HG03064 (cell line): ENCODE measurements around the gene NOP9.

Experiments
- ATAC-seq: cut with Tn5 transposase; IDR thresholded peaks from one replicate; pipeline ENCODE4 v1.9.1; 2021; ENCODE audit warnings: low read depth; ENCODE audit not compliant: unreplicated experiment

Gene NOP9, protein sequence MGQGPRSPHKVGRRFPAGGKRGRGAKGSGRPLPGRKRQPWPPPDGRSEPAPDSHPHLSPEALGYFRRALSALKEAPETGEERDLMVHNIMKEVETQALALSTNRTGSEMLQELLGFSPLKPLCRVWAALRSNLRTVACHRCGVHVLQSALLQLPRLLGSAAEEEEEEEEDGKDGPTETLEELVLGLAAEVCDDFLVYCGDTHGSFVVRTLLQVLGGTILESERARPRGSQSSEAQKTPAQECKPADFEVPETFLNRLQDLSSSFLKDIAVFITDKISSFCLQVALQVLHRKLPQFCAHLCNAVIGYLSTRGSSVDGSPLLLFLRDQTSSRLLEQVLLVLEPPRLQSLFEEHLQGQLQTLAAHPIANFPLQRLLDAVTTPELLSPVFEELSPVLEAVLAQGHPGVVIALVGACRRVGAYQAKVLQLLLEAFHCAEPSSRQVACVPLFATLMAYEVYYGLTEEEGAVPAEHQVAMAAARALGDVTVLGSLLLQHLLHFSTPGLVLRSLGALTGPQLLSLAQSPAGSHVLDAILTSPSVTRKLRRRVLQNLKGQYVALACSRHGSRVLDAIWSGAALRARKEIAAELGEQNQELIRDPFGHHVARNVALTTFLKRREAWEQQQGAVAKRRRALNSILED

DNA sequence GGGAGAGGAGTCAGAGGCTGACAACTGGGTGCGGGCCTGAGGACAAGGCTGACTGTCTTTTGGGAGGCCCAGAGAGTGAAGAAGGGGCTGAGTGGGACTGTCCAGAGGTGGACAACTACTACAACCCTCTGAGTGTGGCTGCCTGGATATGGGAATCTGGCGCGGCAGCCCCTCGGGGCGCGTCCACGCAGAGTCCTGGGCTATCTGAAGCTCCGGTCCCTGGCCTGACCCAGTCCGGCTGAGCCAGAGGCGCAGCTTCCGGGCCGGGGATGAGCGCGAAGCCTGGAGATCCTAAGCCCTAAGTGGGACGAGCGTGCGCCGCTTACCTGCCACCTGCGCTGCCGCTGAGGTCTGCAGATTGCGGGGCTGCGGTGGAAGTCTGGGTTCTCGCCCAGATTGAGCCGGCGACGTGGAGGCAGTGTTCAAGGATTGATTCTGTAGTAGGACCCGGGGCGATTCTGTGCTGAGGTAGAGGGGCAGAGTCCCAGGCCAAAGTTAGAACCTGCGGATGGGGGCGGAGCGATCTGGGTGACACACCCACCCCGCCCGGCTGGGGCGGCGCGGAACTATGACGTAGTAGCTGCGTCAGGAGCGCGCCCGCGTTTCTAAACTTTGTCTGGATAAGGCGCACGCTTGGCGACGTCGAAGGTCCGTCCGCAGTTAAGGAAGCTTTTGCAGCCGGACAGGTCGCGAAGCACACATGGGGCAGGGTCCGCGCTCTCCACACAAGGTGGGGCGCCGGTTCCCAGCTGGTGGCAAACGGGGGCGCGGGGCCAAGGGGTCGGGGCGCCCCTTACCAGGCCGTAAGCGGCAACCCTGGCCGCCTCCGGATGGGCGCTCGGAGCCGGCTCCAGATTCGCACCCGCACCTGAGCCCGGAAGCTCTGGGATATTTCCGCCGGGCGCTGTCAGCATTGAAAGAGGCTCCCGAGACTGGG is at the start of gene NOP9, which contains the start of gene DHRS1:
Gene NOP9 (plus strand): TSS at position 596 of the 937 bp plus-strand sequence. CDS start 105 bp downstream, at position 701.
Gene DHRS1 (minus strand): TSS at position 526 of the 937 bp plus-strand sequence. CDS start 674 bp downstream, outside the sequence.
- ATAC-seq, result peak; percentile 74

DNA sequence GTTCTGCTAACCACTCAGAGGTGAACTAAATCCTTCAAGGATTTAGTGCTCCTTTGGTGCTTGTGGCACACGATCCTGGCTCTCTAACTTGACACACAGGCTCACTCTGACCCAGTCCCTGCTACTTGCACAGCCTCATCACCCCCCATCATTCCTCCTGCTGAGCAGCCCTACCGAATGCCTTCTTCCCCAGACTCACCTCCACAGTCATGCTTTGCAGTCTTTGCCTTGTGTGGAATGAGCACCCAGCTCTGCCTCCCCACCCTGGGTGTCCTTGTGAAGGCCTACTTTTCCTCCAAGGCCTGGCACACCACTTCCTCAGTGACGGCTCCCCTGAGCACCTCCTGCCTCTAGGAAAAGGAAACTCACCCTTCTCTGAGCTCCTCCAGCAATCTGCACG is 49.3 kb upstream of the NOP9 start:
- no peak for ATAC-seq

DNA sequence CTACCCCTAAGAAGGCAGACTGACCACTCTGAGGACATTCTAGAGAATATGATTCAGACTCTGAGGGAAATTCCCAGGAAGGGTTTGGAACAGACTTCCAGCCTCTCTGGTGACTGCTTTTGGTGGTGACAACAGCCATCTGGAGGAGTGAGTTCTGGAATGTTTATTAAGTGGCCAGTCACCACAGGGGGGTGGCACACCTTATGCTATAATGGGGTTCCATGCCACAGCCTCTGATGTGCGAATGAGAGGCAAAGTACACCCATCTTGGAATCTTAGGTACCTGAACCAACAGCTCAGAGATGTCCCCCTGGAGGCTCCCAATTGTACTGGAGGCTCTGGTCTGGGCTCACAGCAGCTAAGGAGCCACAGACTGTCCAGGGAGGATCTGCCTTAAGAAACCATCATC is 47.8 kb upstream of the NOP9 start:
- no peak for ATAC-seq

DNA sequence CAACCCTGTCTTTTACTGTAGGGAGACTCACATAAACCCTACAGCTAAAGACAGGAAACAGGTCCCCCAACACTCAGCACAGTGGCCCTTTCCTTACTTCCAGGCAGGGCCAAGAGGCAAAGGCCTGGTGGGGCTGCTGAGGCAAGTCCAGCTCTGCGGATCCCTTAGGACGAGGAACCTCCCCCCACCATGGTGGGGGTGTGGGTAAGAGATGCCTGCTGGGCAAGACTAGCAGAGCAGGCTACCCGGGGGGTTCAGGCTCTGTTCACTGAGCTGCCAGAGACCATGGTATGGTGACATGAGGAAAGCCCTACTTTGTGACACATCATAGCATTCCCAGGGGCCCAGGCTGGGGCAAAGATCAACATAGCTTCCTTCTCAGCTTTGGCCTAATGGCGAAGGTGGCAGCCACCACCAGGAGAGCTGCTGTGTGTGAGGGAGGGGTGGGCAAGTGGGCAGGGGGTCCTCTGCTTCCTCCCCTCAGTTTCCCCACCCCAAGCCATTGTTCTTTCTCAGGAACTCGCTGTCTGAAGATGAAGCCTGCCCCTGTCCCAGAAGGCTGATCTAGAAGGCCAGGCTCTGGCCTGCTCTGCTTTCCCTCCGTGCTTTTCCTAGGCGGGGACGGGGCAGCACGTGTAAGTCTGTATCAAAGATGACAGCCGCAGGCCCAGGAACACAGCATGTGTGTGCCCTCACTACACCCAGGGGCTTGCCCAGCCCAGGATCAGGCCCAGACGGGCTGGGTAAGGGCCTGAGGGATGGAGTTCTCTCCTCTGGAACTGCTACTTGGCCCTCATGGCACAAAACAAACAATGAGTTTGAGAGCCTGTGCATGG is 47.1 kb upstream of the NOP9 start:
- ATAC-seq, result no peak

DNA sequence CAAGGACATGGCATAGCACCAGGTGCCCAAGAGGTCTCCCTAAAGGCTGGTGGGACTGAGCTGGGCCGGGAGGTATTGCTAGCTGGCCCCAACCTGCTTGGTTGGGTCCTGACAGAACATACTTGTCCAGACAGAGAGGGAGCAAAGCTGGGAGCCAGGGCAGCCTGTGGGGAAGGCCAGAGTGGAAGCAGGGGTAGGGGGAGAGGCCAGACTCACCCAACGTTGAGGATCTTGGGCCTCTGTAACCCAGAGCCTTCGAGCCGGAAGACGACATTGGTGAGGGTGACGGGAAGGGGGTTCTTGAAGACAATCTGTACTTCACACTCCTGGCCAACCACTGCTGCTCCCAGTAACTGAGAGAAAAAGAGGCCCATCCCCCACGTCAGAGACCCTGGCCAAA is 45.7 kb upstream of the NOP9 start:
- no peak for ATAC-seq

DNA sequence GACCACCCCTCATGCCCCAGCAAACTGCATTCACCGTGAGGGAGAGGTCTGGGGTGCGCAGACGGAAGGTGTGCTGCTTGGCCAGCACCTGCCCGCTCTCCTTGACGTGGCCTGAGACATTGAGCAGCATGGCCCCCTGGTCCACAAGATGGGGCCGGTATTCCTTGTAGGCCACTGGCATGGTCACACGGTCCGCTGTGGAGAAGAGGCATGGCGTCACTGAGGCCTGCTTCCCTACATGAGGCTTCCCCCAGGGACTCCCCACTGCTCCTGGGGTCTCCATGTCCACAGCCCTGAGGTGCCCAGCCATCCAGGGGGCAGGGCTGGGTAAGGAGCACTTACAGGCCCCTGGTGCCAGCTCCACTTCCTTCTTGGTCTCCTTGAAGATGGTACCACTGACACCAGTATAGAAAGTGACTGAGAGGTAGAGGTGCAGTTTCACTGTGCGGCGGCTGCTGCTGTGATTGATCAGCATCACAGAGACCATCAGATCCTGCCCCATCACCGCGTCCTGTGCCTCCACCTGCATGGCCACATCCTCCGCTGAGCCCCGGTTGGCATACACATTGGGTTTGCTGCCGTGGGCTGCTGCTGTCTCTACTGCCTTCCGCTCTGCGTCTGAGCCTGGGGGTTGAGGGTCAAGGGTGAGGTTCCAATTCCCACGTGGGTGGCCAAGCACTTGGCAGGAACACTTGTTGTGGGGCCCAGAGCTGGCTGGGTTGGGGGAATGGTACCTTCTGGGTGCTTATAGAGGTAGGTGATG is 44.8 kb upstream of the NOP9 start:
- ATAC-seq, result no peak

DNA sequence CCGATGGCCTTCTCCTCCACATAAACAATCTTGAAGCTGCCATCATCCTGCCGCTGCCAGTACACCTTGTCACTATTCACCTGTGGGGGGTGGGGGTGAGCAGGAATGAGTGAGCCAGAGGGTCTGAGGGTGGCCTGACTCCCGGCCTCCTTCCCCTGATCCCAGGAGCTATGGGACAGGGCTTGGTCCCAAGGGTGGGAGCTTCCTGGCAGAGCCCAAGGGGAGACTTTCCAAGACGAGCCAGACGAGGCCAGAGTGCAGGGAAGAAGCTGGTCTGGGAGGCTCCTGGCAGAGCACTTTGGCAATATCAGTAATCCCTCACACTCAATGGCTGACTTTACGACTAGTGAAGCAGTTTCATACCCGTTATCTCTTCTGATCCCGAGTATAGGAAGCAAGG is 44.2 kb upstream of the NOP9 start:
- no peak for ATAC-seq

DNA sequence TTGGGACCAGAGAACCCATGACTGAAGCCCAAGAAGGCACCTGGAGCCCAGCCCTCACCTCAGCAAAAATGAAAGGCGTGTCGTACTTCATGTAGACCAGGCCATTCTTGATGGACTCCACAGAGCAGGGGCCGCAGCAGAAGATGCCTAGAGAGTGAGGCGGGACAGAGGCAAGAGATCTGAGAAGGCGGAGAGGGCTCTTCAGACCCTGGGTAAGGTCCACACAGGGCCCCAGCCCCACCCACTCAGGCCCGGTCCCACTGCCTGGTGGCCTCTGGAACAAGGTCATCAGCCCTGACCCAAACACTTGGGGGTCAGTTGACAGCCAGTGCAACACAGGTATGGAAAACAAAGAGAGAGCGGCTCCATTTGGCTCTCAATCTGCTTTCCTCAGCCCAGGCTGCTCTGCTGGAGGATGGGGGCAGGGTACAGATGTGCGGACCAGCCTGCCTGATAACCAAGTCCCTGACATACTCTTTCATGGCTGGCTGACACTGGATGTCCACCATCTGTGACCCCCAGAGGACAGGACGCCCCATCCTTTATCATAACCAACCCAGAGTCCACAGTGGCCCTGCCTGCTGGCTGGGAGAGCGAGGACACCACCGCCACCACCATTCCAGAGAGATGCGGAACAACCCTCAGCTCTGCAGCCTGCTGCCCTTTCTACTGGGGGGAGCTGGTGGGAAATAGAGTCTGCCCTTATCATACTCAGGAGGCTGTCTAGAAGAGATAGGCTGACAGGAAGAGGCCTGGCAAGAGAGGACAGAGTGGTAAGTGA is 43.5 kb upstream of the NOP9 start:
- ATAC-seq, result no peak

DNA sequence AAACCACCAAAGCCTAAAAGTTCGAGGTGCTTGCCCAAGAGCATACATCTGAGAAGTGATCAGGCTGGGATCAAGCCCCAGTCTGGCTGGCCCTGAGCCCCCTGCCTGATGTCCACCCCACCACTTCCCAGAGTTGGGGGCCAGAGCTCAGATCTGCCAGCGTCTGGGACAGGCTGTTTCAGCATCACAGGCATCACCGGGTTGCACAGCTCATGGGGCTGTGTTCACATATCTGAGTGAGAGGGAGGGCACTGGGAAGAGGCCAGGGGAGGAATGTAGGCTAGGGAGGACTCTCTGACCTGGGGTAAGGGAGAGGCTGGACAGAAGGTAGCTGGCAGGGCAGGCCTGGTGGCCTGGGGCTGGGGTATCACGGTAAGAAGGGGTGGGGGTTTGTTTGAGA is 42.7 kb upstream of the NOP9 start:
- no peak for ATAC-seq

DNA sequence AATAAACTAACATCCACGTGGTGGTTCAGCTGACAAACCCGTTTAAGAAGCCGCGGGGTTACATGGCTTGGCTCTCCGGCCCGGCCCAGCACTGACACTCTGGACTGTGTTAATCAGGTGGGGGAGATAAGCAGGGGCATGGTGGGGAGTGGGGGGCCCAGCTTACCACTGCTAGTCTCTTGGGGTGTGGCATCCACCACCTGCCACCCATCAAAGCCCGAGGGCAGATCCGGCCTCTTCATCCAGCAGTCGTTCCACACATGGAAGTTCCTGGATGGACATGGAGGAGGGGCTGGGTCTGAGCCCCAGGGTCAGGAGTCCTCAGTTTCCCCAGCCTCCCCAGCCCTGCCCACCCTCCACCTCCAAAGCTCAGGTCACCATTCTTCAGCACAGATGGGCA is 41.5 kb upstream of the NOP9 start:
- ATAC-seq, result no peak

DNA sequence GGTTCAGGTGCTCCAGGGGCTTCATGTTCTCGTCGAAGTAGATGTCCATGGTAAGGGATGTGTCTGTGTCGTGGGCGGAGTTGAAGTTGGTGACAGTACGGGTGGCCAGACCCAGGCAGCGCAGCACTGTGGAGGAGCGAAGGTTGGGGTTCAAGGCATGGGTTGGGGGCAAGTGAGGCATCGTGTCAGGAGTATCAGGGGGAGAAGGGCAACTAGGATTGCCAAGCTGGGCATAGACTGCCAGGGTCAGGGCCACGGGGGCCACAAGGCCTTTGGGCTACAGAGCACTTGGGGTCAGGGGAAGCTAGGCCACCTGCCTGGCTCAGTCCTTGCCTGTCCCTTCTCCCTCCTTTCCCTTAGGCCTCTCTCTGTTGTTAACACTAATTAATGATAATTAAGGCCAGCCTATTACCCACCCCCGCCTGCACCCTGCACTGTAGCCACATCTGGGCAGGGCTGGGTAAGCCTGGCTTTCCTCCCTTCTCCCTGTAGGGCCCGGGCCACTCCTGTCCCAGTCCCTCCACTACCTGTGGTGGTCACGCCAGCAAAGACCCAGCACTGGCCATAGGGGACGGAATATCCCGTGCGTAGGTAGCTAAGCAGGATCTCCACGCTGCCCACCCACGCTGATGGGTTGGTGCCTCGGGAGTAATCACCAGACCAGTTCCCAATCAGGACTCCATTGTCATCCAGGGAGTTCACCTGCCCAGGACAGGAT is 40.9 kb upstream of the NOP9 start:
- ATAC-seq, result no peak

DNA sequence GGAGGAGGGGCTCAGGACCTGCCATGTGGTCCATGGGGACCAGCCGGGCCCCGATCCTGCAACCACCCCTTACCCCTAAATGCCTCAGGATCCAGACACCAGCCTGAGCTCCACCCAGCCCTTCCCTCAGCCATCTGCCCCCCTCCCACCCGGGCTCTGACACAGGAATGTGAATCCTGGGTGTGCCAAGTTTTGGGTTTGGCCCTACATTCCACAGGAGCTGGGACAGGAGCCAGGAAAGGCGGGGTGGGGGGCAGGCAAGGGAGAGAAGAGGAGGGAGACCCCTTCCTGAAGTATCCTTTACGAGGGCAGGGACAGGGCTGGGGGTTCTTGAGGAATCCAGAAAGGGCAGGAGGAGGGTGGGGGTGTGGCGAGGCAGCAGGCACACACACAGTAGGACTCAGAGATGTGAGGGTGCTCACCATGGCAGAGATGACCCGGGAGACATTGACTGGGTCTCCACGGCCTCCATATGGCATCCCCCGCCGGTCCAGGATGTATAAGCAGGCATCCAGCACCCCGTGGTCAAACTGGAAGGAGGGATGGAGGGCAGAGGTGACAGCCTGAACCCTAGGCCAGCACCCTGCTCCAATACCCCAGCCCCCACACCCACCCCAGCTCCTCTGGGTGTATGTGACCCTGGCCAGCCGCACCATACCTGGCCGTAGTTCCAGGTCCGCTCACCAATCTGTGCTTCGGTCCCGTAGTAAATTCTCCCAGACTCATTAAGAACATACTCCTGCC is 40.2 kb upstream of the NOP9 start:
- ATAC-seq, result no peak

DNA sequence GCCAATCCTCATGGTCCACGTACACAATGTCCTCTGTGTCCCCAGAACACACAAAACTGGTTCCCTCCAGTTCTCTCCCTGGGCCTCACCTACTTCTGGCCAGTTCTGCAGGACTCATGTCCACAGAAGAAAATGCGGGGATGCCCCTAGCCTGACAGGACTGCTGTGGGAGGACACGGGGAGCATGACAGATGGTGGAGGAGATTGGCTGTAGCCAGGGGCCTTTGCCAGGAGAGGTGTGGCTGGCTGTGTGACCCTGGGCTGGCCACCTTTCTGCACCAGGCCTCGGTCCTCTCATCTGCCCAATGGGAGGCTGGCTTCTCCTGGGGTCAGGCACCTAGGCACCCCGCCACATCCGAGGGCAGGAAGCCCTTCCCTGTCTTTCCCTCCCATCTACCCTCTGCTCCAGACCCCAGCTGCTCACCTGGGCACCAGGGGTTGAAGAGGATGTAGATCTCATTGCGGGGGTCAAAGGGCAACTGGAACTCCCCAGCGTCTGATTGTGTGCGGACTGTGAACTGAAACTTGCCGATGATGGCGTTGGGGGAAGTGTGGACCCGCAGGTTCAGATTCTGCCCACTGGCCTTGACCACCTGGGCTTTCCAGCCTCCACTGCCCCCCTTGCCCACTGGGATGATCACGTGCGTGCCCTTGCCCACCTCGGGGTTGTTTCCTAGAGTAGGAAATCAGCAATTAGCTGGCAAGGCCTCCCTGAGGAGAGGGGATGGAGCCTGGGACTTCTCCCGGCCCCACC is 39.4 kb upstream of the NOP9 start:
- no peak for ATAC-seq

DNA sequence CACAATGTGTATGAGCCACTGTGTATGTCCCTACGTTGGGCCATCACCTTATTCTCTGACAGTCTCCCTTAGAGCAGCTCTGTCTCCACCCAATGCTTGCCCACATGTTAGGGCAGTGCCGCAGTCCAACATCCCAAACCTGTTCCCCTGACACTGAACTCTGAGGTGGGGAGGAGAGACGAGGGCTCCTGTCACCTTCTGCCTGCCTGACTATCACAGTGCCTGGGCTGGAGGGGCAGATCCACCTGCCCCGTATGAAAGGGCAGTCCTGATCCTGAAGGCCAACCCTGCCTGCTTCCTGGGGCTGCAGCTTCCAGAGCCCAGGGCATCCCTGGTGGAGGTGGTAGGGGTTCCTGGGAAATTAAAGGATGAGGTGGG is 38.9 kb upstream of the NOP9 start:
- ATAC-seq, result no peak

DNA sequence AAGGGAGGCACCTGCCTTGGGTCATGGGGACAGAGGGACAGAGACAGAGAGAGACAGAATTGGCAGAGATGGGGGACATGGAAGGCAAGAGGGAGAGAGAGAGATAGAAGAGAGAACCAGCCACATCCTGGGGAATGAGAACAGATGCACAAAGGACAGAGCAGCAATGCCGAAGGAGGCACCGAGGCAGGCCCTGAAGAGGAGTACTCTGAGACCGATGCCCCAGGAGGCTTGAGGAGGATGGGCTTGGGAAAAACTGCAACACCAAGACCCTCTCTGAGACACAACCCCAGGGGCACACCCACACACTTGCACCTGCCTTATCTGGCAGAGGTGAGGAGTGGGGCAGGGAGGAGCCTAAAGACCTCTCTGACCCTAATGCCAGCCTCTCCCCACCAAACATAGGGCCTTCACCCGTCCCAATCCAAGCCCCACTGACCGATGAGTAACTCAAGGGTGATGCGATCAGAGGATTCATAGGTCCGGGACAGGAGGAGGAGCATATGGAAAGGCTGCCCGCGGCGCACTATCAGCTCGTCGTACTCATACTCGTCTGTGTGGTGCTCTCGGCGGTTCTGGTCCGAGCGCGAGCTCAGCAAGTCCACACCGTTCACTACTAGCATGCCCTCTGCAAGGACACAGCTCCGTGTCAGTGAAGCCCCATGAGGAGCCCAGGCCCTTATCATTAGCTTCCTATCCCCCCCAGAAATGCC is 38.2 kb upstream of the NOP9 start:
- no peak for ATAC-seq

DNA sequence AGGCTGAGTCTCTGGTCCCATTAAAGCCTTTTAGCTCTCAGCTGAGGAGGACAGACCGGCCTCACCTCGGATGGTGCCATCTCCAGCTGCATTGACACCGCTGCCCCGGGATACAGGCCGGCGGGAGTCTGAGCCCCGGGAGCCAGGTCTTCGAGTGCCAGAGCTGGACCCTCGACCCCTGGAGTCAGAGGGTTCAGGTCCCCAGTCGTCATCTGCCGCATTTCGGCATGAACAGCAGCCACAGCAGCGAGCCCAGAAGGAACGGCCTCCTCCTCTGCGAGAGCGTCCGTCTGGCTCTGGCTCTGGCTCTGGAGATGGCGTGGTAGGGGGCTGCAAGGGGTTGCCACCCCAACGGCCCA is 37.7 kb upstream of the NOP9 start:
- no peak for ATAC-seq
